Activated B cell treated with CpG ODN at 0.5 μM for 24 hours (primary cell): ENCODE data around the gene MPPED1. TPM values are rescaled to one million over a fixed set of nuclear protein-coding genes. Genes with fewer than 3 reads are reported as not detected.

ENCODE experiments used
- ATAC-seq: fragments of 200-7000 bp; cut with Tn5 transposase; one replicate; pipeline ENCODE4 v1.10.0; 2021; ENCODE audit warnings: low read depth, mild to moderate bottlenecking, moderate library complexity
- CTCF ChIA-PET: fragments of 350-600 bp; sonication (Branson Sonifier 250); formaldehyde crosslinking; loops from one replicate; lab custom pipeline; 2021; ENCODE audit warnings: antibody characterized with exemption; lab: Charles Lee
- POLR2A ChIA-PET: fragments of 350-600 bp; sonication (Branson Sonifier 250); formaldehyde crosslinking; loops from one replicate; lab custom pipeline; 2021; ENCODE audit warnings: antibody characterized with exemption; lab: Charles Lee
- DNase-seq: peaks from one replicate; pipeline ENCODE4 v3.0.0; 2022
- H3K27ac Mint-ChIP-seq: one replicate; pipeline ENCODE4 v1.8.0; 2020; ENCODE audit warnings: mixed read lengths
- H3K27me3 Mint-ChIP-seq: one replicate; pipeline ENCODE4 v1.8.0; 2021; ENCODE audit warnings: mixed read lengths
- H3K36me3 Mint-ChIP-seq: one replicate; pipeline ENCODE4 v1.8.0; 2021; ENCODE audit warnings: low read depth, mixed read lengths
- H3K4me1 Mint-ChIP-seq: one replicate; pipeline ENCODE4 v1.8.0; 2021; ENCODE audit warnings: mixed read lengths
- H3K4me3 Mint-ChIP-seq: one replicate; pipeline ENCODE4 v1.8.0; 2020; ENCODE audit warnings: mild to moderate bottlenecking, mixed read lengths
- H3K9me3 Mint-ChIP-seq: one replicate; pipeline ENCODE4 v1.8.0; 2020; ENCODE audit warnings: mixed read lengths
- intact Hi-C: fragments of 100-400 bp; cut with micrococcal nuclease; formaldehyde crosslinking; loops from one replicate; pipeline ENCODE4 v1.15.1; 2024
- total RNA-seq: library from RNA; stranded (reverse); gene quantifications from 2 replicates; pipeline ENCODE4 v1.2.3, GENCODE V29; 2022
- TF ChIP-seq, protein P1 (sequence below): fragments of 200-600 bp; IDR thresholded peaks from one replicate; pipeline ENCODE4 v1.8.0; 2022; ENCODE audit warnings: antibody characterized with exemption, mild to moderate bottlenecking

MPPED1 gene
- total RNA-seq, 1 donor from 2014 or later: not detected

DNA sequence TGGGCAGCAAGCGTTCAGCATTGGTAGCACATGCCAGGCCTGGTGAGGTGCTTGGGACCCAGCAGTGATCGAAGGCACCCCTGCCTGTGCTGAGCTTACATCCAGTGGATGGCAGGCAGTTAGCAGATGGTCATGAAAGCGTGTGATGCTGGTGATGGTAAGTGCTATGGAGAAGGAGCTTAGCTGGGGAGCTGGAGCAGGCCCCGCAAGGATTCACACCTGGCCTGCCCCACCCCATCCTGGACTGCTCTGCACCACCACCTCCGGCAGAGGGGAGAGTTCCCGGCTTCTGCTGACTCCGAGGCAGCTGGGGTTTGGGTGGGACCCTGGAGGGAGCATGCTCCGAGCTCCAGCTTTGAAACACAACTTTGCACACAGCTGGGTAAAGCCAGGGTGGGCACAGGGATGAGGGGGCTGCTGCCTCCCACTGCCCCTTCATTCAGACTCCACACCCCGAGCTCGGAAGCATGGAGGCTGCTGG is 16.2 kb downstream of the MPPED1 start:
- no peaks in the 10 kb centered on the region for H3K9me3 Mint-ChIP-seq
- ChIA-PET CTCF (no interaction called here), POLR2A (no interaction called here)
- no peak overlapping the region for H3K27ac Mint-ChIP-seq
- ATAC-seq (no peak), DNase-seq (no peak)
- intact Hi-C loops: no loop called here
- TF ChIP-seq, protein P1, sequence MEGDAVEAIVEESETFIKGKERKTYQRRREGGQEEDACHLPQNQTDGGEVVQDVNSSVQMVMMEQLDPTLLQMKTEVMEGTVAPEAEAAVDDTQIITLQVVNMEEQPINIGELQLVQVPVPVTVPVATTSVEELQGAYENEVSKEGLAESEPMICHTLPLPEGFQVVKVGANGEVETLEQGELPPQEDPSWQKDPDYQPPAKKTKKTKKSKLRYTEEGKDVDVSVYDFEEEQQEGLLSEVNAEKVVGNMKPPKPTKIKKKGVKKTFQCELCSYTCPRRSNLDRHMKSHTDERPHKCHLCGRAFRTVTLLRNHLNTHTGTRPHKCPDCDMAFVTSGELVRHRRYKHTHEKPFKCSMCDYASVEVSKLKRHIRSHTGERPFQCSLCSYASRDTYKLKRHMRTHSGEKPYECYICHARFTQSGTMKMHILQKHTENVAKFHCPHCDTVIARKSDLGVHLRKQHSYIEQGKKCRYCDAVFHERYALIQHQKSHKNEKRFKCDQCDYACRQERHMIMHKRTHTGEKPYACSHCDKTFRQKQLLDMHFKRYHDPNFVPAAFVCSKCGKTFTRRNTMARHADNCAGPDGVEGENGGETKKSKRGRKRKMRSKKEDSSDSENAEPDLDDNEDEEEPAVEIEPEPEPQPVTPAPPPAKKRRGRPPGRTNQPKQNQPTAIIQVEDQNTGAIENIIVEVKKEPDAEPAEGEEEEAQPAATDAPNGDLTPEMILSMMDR: no peak
- H3K36me3 Mint-ChIP-seq: no peaks in the 10 kb centered on the region
- no peaks in the 10 kb centered on the region for H3K4me1 Mint-ChIP-seq
- H3K4me3 Mint-ChIP-seq: no peak overlapping the region
- peaks cover 16% of the 10 kb centered on the region for H3K27me3 Mint-ChIP-seq

DNA sequence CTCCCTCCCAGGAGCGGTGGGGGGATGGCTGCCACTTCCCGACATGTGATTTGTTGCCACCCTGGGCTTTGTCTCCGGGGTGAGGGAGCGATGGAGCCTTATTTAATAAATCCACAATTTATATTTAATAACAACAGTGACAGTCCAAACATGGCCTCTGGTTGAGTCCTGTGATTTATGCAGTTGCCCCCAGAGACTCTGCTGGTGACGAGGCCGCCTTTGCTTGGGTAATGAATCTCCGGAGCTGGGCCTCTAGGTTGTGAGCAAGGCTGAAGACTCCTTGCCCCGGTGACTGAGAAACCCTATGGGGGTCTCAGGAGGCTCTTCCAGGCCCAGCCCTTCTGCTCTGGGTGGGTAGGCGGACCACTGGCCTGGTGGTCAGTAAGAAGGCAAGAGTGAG is 16.7 kb downstream of the MPPED1 start:
- Mint-ChIP-seq H3K36me3 (no peaks in the 10 kb centered on the region), H3K27me3 (peaks cover 16% of the 10 kb centered on the region), H3K4me1 (no peaks in the 10 kb centered on the region), H3K9me3 (no peaks in the 10 kb centered on the region), H3K27ac (no peak overlapping the region), H3K4me3 (no peak overlapping the region)
- DNase-seq (no peak), ATAC-seq (no peak)
- CTCF ChIA-PET: no interaction called here
- TF ChIP-seq, protein P1: no peak
- intact Hi-C loops: no loop called here
- POLR2A ChIA-PET: no interaction called here

DNA sequence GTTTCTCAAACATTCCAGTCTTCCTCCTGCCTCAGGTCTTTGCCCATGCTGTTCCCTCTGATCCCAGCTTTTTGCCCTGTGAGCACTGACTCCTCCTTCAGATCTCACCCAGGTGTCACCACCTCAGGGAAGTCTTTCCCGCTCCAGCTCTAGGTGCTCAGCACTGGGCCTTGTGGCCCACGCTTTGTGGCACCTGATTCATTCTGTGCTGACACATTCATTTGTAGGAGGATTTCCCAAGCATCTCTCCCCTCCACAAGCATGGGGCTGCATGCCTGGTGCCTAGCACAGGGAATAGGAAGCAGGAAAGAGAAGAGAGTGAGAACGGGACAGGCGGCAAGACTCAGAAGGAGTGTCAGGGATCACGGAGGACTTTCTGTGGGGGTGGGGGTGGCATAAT is 17.6 kb downstream of the MPPED1 start:
- no peak overlapping the region for H3K27ac Mint-ChIP-seq
- ChIA-PET CTCF (no interaction called here), POLR2A (no interaction called here)
- intact Hi-C loops: no loop called here
- no peak overlapping the region for H3K4me3 Mint-ChIP-seq
- no peaks in the 10 kb centered on the region for H3K36me3 Mint-ChIP-seq
- no peak for DNase-seq
- H3K27me3 Mint-ChIP-seq: peaks cover 16% of the 10 kb centered on the region
- H3K9me3 Mint-ChIP-seq: no peaks in the 10 kb centered on the region
- H3K4me1 Mint-ChIP-seq: no peaks in the 10 kb centered on the region
- ATAC-seq: no peak
- TF ChIP-seq, protein P1: no peak

DNA sequence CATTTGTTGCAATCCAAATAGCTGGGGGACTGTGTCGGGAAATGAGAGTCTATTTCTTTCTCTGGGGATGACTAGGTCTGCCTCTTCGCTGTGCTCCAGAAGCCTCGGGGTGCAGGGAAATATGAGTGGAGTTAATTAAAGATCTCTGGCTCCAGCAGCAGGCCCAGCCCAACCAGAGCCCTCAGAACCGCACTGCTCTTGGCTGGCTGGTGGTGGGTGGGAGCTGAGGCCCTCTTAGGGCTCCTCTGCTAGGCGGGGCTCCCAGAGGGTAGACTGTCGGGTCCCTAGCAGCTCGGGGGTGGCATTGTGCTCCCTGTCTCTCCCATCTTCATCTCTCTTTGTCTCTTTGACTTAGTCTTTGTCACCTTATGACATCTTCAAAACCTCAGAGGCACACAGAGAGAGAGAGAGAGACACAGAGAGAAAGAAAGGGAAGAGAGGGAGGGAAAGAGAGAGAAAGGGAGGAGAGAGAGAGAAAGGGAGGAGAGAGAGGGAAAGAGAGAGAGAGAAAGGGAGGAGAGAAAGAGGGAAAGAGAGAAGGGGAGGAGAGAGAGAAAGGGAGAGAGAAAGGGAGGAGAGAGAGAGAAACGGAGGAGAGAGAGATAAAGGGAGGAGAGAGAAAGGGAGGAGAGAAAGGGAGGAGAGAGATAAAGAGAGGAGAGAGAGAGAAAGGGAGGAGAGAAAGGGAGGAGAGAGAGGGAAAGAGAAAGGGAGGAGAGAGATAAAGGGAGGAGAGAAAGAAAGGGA is 20.2 kb downstream of the MPPED1 start:
- intact Hi-C loops: no loop called here
- Mint-ChIP-seq H3K36me3 (no peaks in the 10 kb centered on the region), H3K27me3 (peaks cover 16% of the 10 kb centered on the region), H3K27ac (no peak overlapping the region), H3K9me3 (no peaks in the 10 kb centered on the region), H3K4me3 (no peak overlapping the region), H3K4me1 (no peaks in the 10 kb centered on the region)
- TF ChIP-seq, protein P1: no peak
- DNase-seq (no peak), ATAC-seq (no peak)
- ChIA-PET POLR2A (no interaction called here), CTCF (no interaction called here)

DNA sequence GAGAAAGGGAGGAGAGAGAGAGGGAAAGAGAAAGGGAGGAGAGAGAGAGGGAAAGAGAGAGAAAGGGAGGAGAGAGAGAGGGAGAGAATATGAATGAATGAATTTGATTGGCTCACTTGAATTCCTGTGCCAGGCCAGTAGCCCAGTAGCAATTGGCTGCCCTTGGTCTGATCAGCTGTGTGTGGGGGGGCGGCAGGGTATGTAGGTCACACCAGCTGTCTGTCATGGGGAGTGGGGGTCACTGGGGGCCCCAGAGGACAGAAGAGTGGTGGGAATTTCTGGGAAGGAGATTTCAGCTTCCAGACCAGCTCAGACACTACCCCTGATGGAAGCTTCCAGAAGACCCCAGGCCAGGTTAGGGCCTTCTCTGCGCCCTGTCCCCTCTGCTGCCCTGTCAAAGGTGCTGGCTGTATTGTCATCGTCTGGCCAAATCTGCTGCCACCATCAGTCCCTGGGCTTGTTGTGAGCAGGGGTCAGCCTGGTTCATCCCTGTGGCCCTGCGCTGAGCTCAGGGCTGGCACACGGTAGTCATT is 21.1 kb downstream of the MPPED1 start:
- DNase-seq (no peak), ATAC-seq (no peak)
- no peaks in the 10 kb centered on the region for H3K36me3 Mint-ChIP-seq
- no peak overlapping the region for H3K4me3 Mint-ChIP-seq
- H3K4me1 Mint-ChIP-seq: no peaks in the 10 kb centered on the region
- POLR2A ChIA-PET: no interaction called here
- intact Hi-C loops: no loop called here
- CTCF ChIA-PET: no interaction called here
- H3K27ac Mint-ChIP-seq: no peak overlapping the region
- H3K27me3 Mint-ChIP-seq: peaks cover 18% of the 10 kb centered on the region
- TF ChIP-seq, protein P1: no peak
- no peaks in the 10 kb centered on the region for H3K9me3 Mint-ChIP-seq
